Esophagus squamous epithelium (tissue), 5 donors: ENCODE data around the gene IBA57. TPM values are rescaled to one million over a fixed set of nuclear protein-coding genes. Genes with fewer than 3 reads are reported as not detected.

Experiments used
- DNase-seq: peaks from one replicate; lab custom pipeline; 2025; lab: John Stamatoyannopoulos, UW
- H3K27ac ChIP-seq, 4 donors: fragments of 200-600 bp; sonication (generic); one replicate each; pipeline ENCODE4 v1.5.1; 2016 to 2019; ENCODE audit warnings: mild to moderate bottlenecking in 1 of 4
- H3K27me3 ChIP-seq, 4 donors: fragments of 200-600 bp; sonication (generic); 1 replicate in 3 of 4; 2 replicates in 1 of 4; pipeline versions ENCODE4 v1.5.1 to v1.6.0; 2017 to 2021; ENCODE audit warnings: antibody characterized with exemption in 1 of 4
- H3K36me3 ChIP-seq, 3 donors: fragments of 200-600 bp; sonication (generic); one replicate each; pipeline ENCODE4 v1.5.1; 2016 to 2019
- H3K4me1 ChIP-seq, 3 donors: fragments of 200-600 bp; sonication (generic); one replicate each; pipeline ENCODE4 v1.5.1; 2017 to 2019
- H3K4me3 ChIP-seq, 4 donors: fragments of 200-600 bp; sonication (generic); 1 replicate in 3 of 4; 2 replicates in 1 of 4; pipeline ENCODE4 v1.5.1; 2016 to 2019; ENCODE audit warnings: mild to moderate bottlenecking in 2 of 4, moderate library complexity in 1 of 4
- H3K9me3 ChIP-seq, 3 donors: fragments of 200-600 bp; sonication (generic); one replicate each; pipeline ENCODE4 v1.5.1; 2016 to 2019
- POLR2A ChIP-seq, 4 donors: fragments of 450-650 bp; IDR thresholded peaks; one replicate each; pipeline ENCODE4 v1.6.1; 2017; ENCODE audit warnings: antibody characterized with exemption in 4 of 4, mild to moderate bottlenecking in 4 of 4, moderate library complexity in 3 of 4
- WGBS, 2 donors: methylation state at CpG; one replicate each; pipeline ENCODE4 v1.1.5; 2018; 5-methylcytosine and 5-hydroxymethylcytosine counted together
- intact Hi-C: fragments of 100-400 bp; cut with DNase I; formaldehyde crosslinking; loops from one replicate; pipeline ENCODE4 v1.15.0; 2022
- total RNA-seq, 4 donors: library from RNA; depleted of rRNA; stranded (reverse); fragments of >200 nt; gene quantifications; one replicate each; pipeline ENCODE4 v1.1.0, GENCODE V29; 2016
- TF ChIP-seq, protein P1 (sequence below), 6 experiments: fragments of 450-650 bp in 4 of 6; fragments of 200-600 bp in 2 of 6; sonication (generic) in 2 of 6; IDR thresholded peaks; one replicate each; pipeline ENCODE4 v1.5.1; 2016 to 2019; ENCODE audit warnings: antibody characterized with exemption in 6 of 6, mild to moderate bottlenecking in 4 of 6, moderate library complexity in 4 of 6
- donor health status: DM: yes; HTN: yes; CAD: no.

Gene IBA57
- total RNA-seq, 4 donors from 2014 or later = 4.8 to 9.1 (median 5.7) TPM

GRCh38 chr1:228177183-228177475 lies 11.5 kb downstream of the IBA57 start:
- Histone ChIP-seq H3K27me3 (no peaks in the 10 kb centered on the region), H3K27ac (no peak overlapping the region), H3K4me1 (peaks cover 0 to 17% (median 0%) of the 10 kb centered on the region in 3 donors), H3K36me3 (peaks cover 0 to 27% (median 0%) of the 10 kb centered on the region in 3 donors), H3K9me3 (no peaks in the 10 kb centered on the region), H3K4me3 (no peak overlapping the region)
- WGBS, 2 donors = 84 to 100% methylated on average over 2 to 3 of the region's 5 CpGs
- DNase-seq = no peak
- TF ChIP-seq POLR2A (IDR thresholded peaks at IDR 0.05) = no peak
- intact Hi-C loops = no loop called here

- intact Hi-C loops = no loop called here
- TF ChIP-seq, protein P1, sequence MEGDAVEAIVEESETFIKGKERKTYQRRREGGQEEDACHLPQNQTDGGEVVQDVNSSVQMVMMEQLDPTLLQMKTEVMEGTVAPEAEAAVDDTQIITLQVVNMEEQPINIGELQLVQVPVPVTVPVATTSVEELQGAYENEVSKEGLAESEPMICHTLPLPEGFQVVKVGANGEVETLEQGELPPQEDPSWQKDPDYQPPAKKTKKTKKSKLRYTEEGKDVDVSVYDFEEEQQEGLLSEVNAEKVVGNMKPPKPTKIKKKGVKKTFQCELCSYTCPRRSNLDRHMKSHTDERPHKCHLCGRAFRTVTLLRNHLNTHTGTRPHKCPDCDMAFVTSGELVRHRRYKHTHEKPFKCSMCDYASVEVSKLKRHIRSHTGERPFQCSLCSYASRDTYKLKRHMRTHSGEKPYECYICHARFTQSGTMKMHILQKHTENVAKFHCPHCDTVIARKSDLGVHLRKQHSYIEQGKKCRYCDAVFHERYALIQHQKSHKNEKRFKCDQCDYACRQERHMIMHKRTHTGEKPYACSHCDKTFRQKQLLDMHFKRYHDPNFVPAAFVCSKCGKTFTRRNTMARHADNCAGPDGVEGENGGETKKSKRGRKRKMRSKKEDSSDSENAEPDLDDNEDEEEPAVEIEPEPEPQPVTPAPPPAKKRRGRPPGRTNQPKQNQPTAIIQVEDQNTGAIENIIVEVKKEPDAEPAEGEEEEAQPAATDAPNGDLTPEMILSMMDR (IDR thresholded peaks at IDR 0.05) = no peak
- TF ChIP-seq POLR2A (IDR thresholded peaks at IDR 0.05) = no peak
- no peak overlapping the region for H3K27ac ChIP-seq
- 86 to 93% methylated on average over 11 to 12 of the region's 12 CpGs for WGBS, 2 donors
- DNase-seq = no peak
- no peaks in the 10 kb centered on the region for H3K9me3 ChIP-seq
- no peak overlapping the region for H3K4me3 ChIP-seq
- H3K27me3 ChIP-seq = no peaks in the 10 kb centered on the region
- H3K36me3 ChIP-seq = peaks cover 0 to 27% (median 0%) of the 10 kb centered on the region in 3 donors
- H3K4me1 ChIP-seq = peaks cover 0 to 16% (median 0%) of the 10 kb centered on the region in 3 donors
Observed at GRCh38 chr1:228177721-228178710, 12.4 kb downstream of the IBA57 start.

- intact Hi-C loops = no loop called here
- DNase-seq = no peak
- peak overlapping the region in 1 of 4 donors; percentile 42 for H3K27ac ChIP-seq
- 71 to 80% methylated on average over 11 of the region's 12 CpGs for WGBS, 2 donors
- no peak for TF ChIP-seq POLR2A (IDR thresholded peaks at IDR 0.05)
- TF ChIP-seq, protein P1 (IDR thresholded peaks at IDR 0.05) = no peak
- H3K9me3 ChIP-seq = no peaks in the 10 kb centered on the region
- H3K4me3 ChIP-seq = no peak overlapping the region
- H3K27me3 ChIP-seq = no peaks in the 10 kb centered on the region
- peaks cover 0 to 7% (median 0%) of the 10 kb centered on the region in 3 donors for H3K4me1 ChIP-seq
- peaks cover 0 to 27% (median 0%) of the 10 kb centered on the region in 3 donors for H3K36me3 ChIP-seq
Observed at GRCh38 chr1:228178737-228179684, 13.4 kb downstream of the IBA57 start.

DNA sequence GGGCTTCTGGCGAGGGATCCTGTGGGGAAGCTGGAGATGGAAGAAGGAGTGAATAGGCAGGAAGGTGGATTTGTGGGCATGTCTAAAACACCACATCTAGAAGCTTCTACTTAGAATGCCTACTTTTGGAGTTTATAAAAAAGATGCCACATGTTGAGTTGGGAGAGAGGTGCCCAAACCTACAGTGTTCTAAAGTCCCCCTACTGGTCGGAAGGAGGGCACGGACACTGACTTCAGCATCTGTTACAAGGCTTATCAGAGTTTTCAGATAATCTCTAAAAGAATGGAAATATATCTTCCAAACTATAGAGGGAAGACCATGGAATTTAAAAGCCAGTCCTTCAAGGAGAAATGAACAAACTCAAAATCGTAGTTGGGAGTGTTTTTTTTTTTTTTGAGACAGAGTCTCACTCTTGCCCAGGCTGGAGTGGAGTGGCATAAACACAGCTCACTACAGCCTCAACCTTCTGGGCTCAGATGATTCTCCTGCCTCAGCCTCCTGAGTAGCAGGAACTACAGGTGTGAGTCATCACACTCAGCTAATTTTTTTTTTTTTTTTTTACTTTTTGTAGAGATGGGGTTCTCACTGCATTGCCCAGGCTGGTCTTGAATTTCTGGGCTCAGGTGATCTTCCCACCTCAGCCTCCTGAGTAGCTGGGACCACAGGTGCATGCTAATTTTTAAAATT lies 14.8 kb downstream of the IBA57 start:
- 49 to 58% methylated on average over 4 of the region's 4 CpGs for WGBS, 2 donors
- intact Hi-C loops = no loop called here
- no peak for DNase-seq
- no peak overlapping the region for H3K27ac ChIP-seq
- H3K36me3 ChIP-seq = peaks cover 0 to 17% (median 0%) of the 10 kb centered on the region in 3 donors
- no peaks in the 10 kb centered on the region for H3K4me1 ChIP-seq
- H3K9me3 ChIP-seq = no peaks in the 10 kb centered on the region
- H3K4me3 ChIP-seq = no peak overlapping the region
- no peaks in the 10 kb centered on the region for H3K27me3 ChIP-seq
- TF ChIP-seq, protein P1 (IDR thresholded peaks at IDR 0.05) = peak in 2 of 6 experiments; percentile 20 to 30
- TF ChIP-seq POLR2A (IDR thresholded peaks at IDR 0.05) = no peak
